ENCODE results near the gene CUX1. TPM values are rescaled to one million over a fixed set of nuclear protein-coding genes. Genes with fewer than 3 reads are reported as not detected.

The CUX1 gene
- total RNA-seq, 2 donors from 2014 or later = 42.0 to 47.5 TPM

GRCh38 chr7:102012941-102013461, 195.6 kb downstream of the CUX1 start:
- intact Hi-C loops (cut with DNase I) = no loop called here
- DNase-seq = no peak
- no peak overlapping the region for H3K4me3 ChIP-seq
- no peaks in the 10 kb centered on the region for H3K36me3 ChIP-seq (replicated peaks in 1 of 2; ENCODE audit: insufficient read depth in 1 of 2, low read depth in 2 of 2)
- ATAC-seq = no peak
- no peaks in the 10 kb centered on the region for H3K27me3 ChIP-seq
- no peaks in the 10 kb centered on the region for H3K9me3 ChIP-seq
- 73 to 75% methylated on average over 9 of the region's 9 CpGs for WGBS, 2 donors
- no peak overlapping the region for H3K27ac ChIP-seq
- TF ChIP-seq POLR2A (IDR thresholded peaks at IDR 0.05) = no peak
- peaks cover 9% of the 10 kb centered on the region for H3K4me1 ChIP-seq

DNA sequence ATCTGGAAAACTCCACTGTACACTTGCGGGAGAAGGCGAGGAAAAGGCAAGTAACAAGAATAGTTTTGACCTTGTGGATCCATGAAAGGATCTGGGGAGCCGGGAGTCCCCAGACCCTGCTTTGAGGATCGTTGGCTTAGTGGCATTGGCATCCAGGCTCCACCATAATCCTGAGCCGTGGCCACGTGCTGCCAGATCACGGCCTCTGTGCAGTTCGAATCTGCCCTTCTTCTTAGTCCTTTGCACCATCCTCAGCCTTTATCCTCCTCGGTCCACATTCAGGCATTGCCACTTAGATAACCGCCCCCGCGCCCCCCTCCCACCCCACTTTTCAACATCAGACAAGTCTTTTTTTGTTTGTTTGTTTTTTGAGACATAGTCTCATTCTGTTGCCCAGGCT, 201.4 kb downstream of the CUX1 start:
- DNase-seq (no peak), ATAC-seq (no peak)
- intact Hi-C loops (cut with DNase I) = no loop called here
- 86% methylated on average over 12 of the region's 12 CpGs for WGBS, 2 donors
- TF ChIP-seq POLR2A (IDR thresholded peaks at IDR 0.05) = no peak
- TF ChIP-seq CTCF (IDR thresholded peaks at IDR 0.05) = no peak
- no peaks in the 10 kb centered on the region for H3K9me3 ChIP-seq
- H3K27ac ChIP-seq = no peak overlapping the region
- no peaks in the 10 kb centered on the region for H3K27me3 ChIP-seq
- no peaks in the 10 kb centered on the region for H3K36me3 ChIP-seq (replicated peaks in 1 of 2; ENCODE audit: insufficient read depth in 1 of 2, low read depth in 2 of 2)
- H3K4me3 ChIP-seq = no peak overlapping the region
- no peaks in the 10 kb centered on the region for H3K4me1 ChIP-seq

DNA sequence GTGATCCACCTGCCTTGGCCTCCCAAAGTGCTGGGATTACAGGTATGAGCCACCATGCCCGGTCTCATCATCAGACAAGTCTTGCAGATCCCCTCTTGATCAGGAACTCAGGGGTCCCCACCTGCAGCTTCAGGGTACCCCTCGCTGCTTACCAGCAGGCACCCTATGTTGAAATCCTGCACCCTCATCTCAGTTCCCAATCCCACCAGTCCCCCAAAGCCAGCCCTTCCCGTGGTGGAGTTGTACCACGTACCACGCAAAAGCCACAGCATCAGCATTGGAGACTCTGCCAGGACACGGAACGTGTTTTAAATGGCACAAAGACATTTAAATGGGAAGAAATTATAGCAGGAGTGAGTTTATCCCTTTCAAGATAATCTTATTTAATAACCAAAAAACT, 202.0 kb downstream of the CUX1 start:
- no peaks in the 10 kb centered on the region for H3K36me3 ChIP-seq (replicated peaks in 1 of 2; ENCODE audit: insufficient read depth in 1 of 2, low read depth in 2 of 2)
- no peaks in the 10 kb centered on the region for H3K4me1 ChIP-seq
- no peak overlapping the region for H3K27ac ChIP-seq
- WGBS, 2 donors = 92 to 94% methylated on average over 5 to 7 of the region's 7 CpGs
- intact Hi-C loops (cut with DNase I) = no loop called here
- H3K27me3 ChIP-seq = no peaks in the 10 kb centered on the region
- DNase-seq (no peak), ATAC-seq (no peak)
- H3K4me3 ChIP-seq = no peak overlapping the region
- no peaks in the 10 kb centered on the region for H3K9me3 ChIP-seq
- no peak for TF ChIP-seq POLR2A (IDR thresholded peaks at IDR 0.05)
- TF ChIP-seq CTCF (IDR thresholded peaks at IDR 0.05) = no peak

GRCh38 chr7:102021841-102022618, 204.6 kb downstream of the CUX1 start:
- DNase-seq (no peak), ATAC-seq (no peak)
- H3K36me3 ChIP-seq (replicated peaks in 1 of 2; ENCODE audit: insufficient read depth in 1 of 2, low read depth in 2 of 2) = no peaks in the 10 kb centered on the region
- H3K27me3 ChIP-seq = no peaks in the 10 kb centered on the region
- H3K27ac ChIP-seq = no peak overlapping the region
- WGBS, 2 donors = 93 to 96% methylated on average over 22 to 24 of the region's 24 CpGs
- TF ChIP-seq POLR2A (IDR thresholded peaks at IDR 0.05) (no peak), CTCF (IDR thresholded peaks at IDR 0.05) (no peak)
- H3K4me1 ChIP-seq = no peaks in the 10 kb centered on the region
- no peak overlapping the region for H3K4me3 ChIP-seq
- no peaks in the 10 kb centered on the region for H3K9me3 ChIP-seq
- intact Hi-C loops (cut with DNase I) = no loop called here

GRCh38 chr7:102024005-102024768, 206.8 kb downstream of the CUX1 start:
- TF ChIP-seq POLR2A (IDR thresholded peaks at IDR 0.05) (no peak), CTCF (IDR thresholded peaks at IDR 0.05) (no peak)
- H3K4me3 ChIP-seq = no peak overlapping the region
- no peaks in the 10 kb centered on the region for H3K9me3 ChIP-seq
- no peaks in the 10 kb centered on the region for H3K36me3 ChIP-seq (replicated peaks in 1 of 2; ENCODE audit: insufficient read depth in 1 of 2, low read depth in 2 of 2)
- intact Hi-C loops (cut with DNase I) = no loop called here
- no peaks in the 10 kb centered on the region for H3K27me3 ChIP-seq
- no peaks in the 10 kb centered on the region for H3K4me1 ChIP-seq
- no peak for DNase-seq
- ATAC-seq = no peak
- no peak overlapping the region for H3K27ac ChIP-seq
- 77 to 79% methylated on average over 10 of the region's 10 CpGs for WGBS, 2 donors

All from body of pancreas (tissue), 4 donors.